ENCODE results near the gene PDK4.

DNA sequence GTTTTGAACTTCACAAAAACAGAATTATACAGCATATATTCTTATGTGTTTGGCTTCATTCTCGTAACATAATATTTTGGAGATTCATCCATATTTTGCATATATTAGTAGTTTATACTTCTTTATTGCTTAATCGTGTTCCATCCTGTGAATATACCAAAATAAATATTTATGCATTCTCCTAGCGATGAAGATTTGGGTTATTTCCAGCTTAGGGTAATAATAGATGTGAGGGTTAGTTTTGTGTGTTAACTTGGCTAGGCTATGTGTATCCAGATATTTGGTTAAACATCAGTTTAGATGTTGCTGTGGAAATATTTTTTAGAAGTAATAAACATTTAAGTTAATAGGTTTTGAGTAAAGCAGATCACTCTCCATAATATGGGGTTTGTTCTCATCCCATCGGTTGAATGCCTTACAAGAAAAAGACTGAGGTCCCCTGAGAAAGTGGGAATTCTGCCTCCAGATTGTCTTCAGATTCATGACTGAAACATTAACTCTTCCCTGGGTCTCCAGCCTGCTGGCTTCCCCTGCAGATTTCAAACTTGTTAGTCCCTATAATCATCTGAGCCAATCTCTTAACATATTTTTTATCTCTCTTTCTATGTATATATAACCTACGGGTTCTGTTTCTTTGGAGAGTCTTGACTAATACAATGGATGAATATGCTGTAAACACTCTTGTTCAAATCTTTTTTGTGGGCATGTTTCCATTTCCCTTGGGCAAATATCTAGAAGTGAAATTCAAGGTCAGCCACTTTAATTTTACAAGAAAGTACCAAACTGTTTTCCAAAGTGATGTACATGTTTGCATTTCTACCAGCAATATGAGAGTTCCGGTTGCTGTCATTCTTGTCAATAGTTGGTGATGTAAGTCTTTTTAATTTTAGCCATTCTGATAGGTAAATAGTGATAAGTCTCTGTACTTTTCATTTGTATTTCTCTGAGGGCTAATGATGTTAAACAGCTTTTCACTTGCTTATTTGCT lies 48.7 kb downstream of the PDK4 start:
- TF ChIP-seq, protein P1, sequence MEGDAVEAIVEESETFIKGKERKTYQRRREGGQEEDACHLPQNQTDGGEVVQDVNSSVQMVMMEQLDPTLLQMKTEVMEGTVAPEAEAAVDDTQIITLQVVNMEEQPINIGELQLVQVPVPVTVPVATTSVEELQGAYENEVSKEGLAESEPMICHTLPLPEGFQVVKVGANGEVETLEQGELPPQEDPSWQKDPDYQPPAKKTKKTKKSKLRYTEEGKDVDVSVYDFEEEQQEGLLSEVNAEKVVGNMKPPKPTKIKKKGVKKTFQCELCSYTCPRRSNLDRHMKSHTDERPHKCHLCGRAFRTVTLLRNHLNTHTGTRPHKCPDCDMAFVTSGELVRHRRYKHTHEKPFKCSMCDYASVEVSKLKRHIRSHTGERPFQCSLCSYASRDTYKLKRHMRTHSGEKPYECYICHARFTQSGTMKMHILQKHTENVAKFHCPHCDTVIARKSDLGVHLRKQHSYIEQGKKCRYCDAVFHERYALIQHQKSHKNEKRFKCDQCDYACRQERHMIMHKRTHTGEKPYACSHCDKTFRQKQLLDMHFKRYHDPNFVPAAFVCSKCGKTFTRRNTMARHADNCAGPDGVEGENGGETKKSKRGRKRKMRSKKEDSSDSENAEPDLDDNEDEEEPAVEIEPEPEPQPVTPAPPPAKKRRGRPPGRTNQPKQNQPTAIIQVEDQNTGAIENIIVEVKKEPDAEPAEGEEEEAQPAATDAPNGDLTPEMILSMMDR (IDR thresholded peaks at IDR 0.05) = no peak
- TF ChIP-seq POLR2A (IDR thresholded peaks at IDR 0.05) = no peak

All from heart left ventricle (tissue), 13 donors.